HG02870 (cell line): ENCODE measurements around the gene RPS6KA6.

Experiments used
- ATAC-seq: cut with Tn5 transposase; IDR thresholded peaks from one replicate; pipeline ENCODE4 v1.9.1; 2021; ENCODE audit warnings: mild to moderate bottlenecking, moderate library complexity; ENCODE audit not compliant: unreplicated experiment

RPS6KA6 gene

GRCh38 chrX:84187533-84188319 is at the start of gene RPS6KA6:
TSS of gene RPS6KA6 (minus strand) at chrX:84188199. CDS start at chrX:84187899, 300 bp downstream.
- ATAC-seq, result no peak

- no peak for ATAC-seq
These were observed 36.7 kb upstream of the RPS6KA6 start for GRCh38 chrX:84224741-84225140.

GRCh38 chrX:84223261-84223660 is 35.3 kb upstream of the RPS6KA6 start:
- no peak for ATAC-seq

- ATAC-seq, result no peak
These were observed 33.2 kb upstream of the RPS6KA6 start for GRCh38 chrX:84221181-84221580.

- ATAC-seq, result no peak
These were observed 31.6 kb upstream of the RPS6KA6 start for GRCh38 chrX:84219551-84219950.

GRCh38 chrX:84218726-84219125 is 30.7 kb upstream of the RPS6KA6 start:
- no peak for ATAC-seq

- no peak for ATAC-seq
These were observed 28.9 kb upstream of the RPS6KA6 start for GRCh38 chrX:84216881-84217280.

GRCh38 chrX:84216406-84216805 is 28.4 kb upstream of the RPS6KA6 start:
- ATAC-seq, result no peak

- no peak for ATAC-seq
These were observed 17.3 kb upstream of the RPS6KA6 start for GRCh38 chrX:84205276-84205675.

- no peak for ATAC-seq
These were observed 11.7 kb upstream of the RPS6KA6 start for GRCh38 chrX:84199688-84200087.

- ATAC-seq, result no peak
These were observed 9.6 kb upstream of the RPS6KA6 start for GRCh38 chrX:84197550-84197949.

- ATAC-seq, result no peak
These were observed 4.0 kb upstream of the RPS6KA6 start for GRCh38 chrX:84192006-84192405.

- ATAC-seq, result no peak
These were observed 1.1 kb upstream of the RPS6KA6 start for GRCh38 chrX:84189125-84189524.

GRCh38 chrX:84188320-84188834 is 378 bp upstream of the RPS6KA6 start:
- ATAC-seq, result no peak

- no peak for ATAC-seq
These were observed 1.1 kb downstream of the RPS6KA6 start for GRCh38 chrX:84186603-84187532.

GRCh38 chrX:84182516-84182915 is 5.5 kb downstream of the RPS6KA6 start:
- ATAC-seq, result no peak

GRCh38 chrX:84175958-84176357 is 12.0 kb downstream of the RPS6KA6 start:
- no peak for ATAC-seq

- no peak for ATAC-seq
These were observed 12.7 kb downstream of the RPS6KA6 start for GRCh38 chrX:84175274-84175673.

- no peak for ATAC-seq
These were observed 13.7 kb downstream of the RPS6KA6 start for GRCh38 chrX:84174348-84174747.

GRCh38 chrX:84170931-84171330 is 17.1 kb downstream of the RPS6KA6 start:
- no peak for ATAC-seq

GRCh38 chrX:84168574-84168973 is 19.4 kb downstream of the RPS6KA6 start:
- ATAC-seq, result no peak

GRCh38 chrX:84168095-84168494 is 19.9 kb downstream of the RPS6KA6 start:
- no peak for ATAC-seq
